ENCODE data around the gene TRAF4.

Gene TRAF4

GRCh38 chr17:28796062-28796461 lies 52.3 kb downstream of the TRAF4 start:
- DNase-seq, result no peak
